HepG2 (cell line): ENCODE results near the gene IHH. TPM values are rescaled to one million over a fixed set of nuclear protein-coding genes. Genes with fewer than 3 reads are reported as not detected.

Source experiments
- ATAC-seq: fragments of 200-7000 bp; cut with Tn5 transposase; 3 replicates; pipeline ENCODE4 v1.9.1; 2020; ENCODE audit warnings: mild to moderate bottlenecking, moderate library complexity
- BruUV-seq: library from RNA; stranded (reverse); fragments of 400-500 nt; replicated peaks from 2 replicates; lab custom pipeline; 2021; lab: Mats Ljungman, UMichigan
- CTCF ChIA-PET: fragments of 300-600 bp; formaldehyde crosslinking; extraction: SDS; loops from one replicate; lab custom pipeline; 2021; ENCODE audit warnings: low total read pairs, inconsistent platforms, low intra/inter-chr PET ratio; lab: Yijun Ruan, JAX
- POLR2A ChIA-PET: fragments of 350-600 bp; sonication (Branson Sonifier 250); formaldehyde crosslinking; loops from one replicate; lab custom pipeline; 2020; ENCODE audit warnings: antibody characterized with exemption, inconsistent platforms; lab: Yijun Ruan, JAX
- DNase-seq: peaks from one replicate; pipeline ENCODE4 v3.0.0-alpha.2; 2015; ENCODE audit warnings: low spot score
- FAIRE-seq: peaks from 3 replicates; lab custom pipeline; 2011; peaks lifted over from hg19 to GRCh38; lab: Jason Lieb, UNC
- H2AFZ ChIP-seq: one replicate; pipeline ENCODE4 v1.6.1; 2011; ENCODE audit warnings: low read length, inconsistent platforms
- H3K27ac ChIP-seq: fragments of 300-600 bp; 3 replicates; pipeline ENCODE4 v1.8.0; 2011; ENCODE audit warnings: mixed run types, mild to moderate bottlenecking, mixed read lengths, low read length, inconsistent platforms; ENCODE audit not compliant: insufficient read depth; ENCODE audit errors: extremely low read length
- H3K27me3 ChIP-seq, 2 experiments: fragments of 200-600 bp in 1 of 2; 2 replicates in 1 of 2; 3 replicates in 1 of 2; pipeline versions ENCODE4 v1.6.0 to v1.8.0; 2011; ENCODE audit warnings: low read length in 2 of 2, mild to moderate bottlenecking in 2 of 2, moderate library complexity in 2 of 2, inconsistent platforms in 1 of 2; ENCODE audit not compliant: insufficient read depth in 2 of 2, control insufficient read depth in 1 of 2
- H3K36me3 ChIP-seq, 2 experiments: fragments of 200-600 bp in 1 of 2; replicated peaks in 1 of 2; 2 replicates in 1 of 2; 3 replicates in 1 of 2; pipeline versions ENCODE4 v1.5.1 to v1.8.0; 2011; ENCODE audit warnings: low read length in 2 of 2, inconsistent platforms in 1 of 2; ENCODE audit not compliant: insufficient read depth in 2 of 2, control insufficient read depth in 1 of 2
- H3K4me1 ChIP-seq: 2 replicates; pipeline ENCODE4 v1.5.1; 2012; ENCODE audit warnings: low read length, inconsistent platforms; ENCODE audit not compliant: insufficient read depth
- H3K4me2 ChIP-seq: 2 replicates; pipeline ENCODE4 v1.6.0; 2011; ENCODE audit warnings: low read depth, low read length, inconsistent platforms
- H3K4me3 ChIP-seq, 3 experiments: fragments of 200-600 bp in 1 of 3; sonication (generic), shearing (Covaris generic) in 1 of 3; replicated peaks in 1 of 3; 2 replicates each; pipeline ENCODE4 v1.5.1; 2011 to 2016; ENCODE audit warnings: low read length in 3 of 3, inconsistent platforms in 2 of 3, low read depth in 2 of 3, mild to moderate bottlenecking in 2 of 3, control low read depth in 1 of 3, mixed read lengths in 1 of 3; ENCODE audit not compliant: insufficient read depth in 1 of 3
- H3K79me2 ChIP-seq: one replicate; pipeline ENCODE4 v1.6.1; 2011; ENCODE audit warnings: low read length, inconsistent platforms; ENCODE audit not compliant: insufficient read depth
- H3K9ac ChIP-seq: 2 replicates; pipeline ENCODE4 v1.6.0; 2011; ENCODE audit warnings: mild to moderate bottlenecking, low read depth, low read length, inconsistent platforms; ENCODE audit not compliant: insufficient read depth
- H3K9me3 ChIP-seq: 2 replicates; pipeline ENCODE4 v1.5.1; 2012; ENCODE audit warnings: mild to moderate bottlenecking, low read length
- H4K20me1 ChIP-seq: 2 replicates; pipeline ENCODE4 v1.6.0; 2011; ENCODE audit warnings: inconsistent platforms, mild to moderate bottlenecking, low read length, moderate library complexity; ENCODE audit not compliant: insufficient read depth
- ESRRA ChIP-seq: sonication (generic); formaldehyde crosslinking; IDR thresholded peaks from 2 replicates; pipeline ENCODE4 v1.5.1; 2020; ENCODE audit warnings: mild to moderate bottlenecking, low read depth, missing genetic modification reagents
- JDP2 ChIP-seq: sonication (generic); formaldehyde crosslinking; IDR thresholded peaks from 2 replicates; pipeline ENCODE4 v1.8.1; 2022; ENCODE audit warnings: missing genetic modification reagents, borderline replicate concordance
- NR2F6 ChIP-seq, 2 experiments: IDR thresholded peaks; 2 replicates each; pipeline ENCODE4 v1.6.1; 2016; ENCODE audit warnings: antibody characterized with exemption in 1 of 2, mild to moderate bottlenecking in 1 of 2
- RBFOX2 ChIP-seq: fragments of 200-400 bp; formaldehyde crosslinking; IDR thresholded peaks from 2 replicates; pipeline ENCODE4 v1.6.1; 2017; ENCODE audit warnings: low read depth, mild to moderate bottlenecking, low read length
- ZNF740 ChIP-seq: sonication (generic); formaldehyde crosslinking; IDR thresholded peaks from 2 replicates; pipeline ENCODE4 v1.4.0; 2020; ENCODE audit warnings: missing genetic modification reagents
- WGBS: methylation state at CpG from one replicate; pipeline ENCODE4 v1.1.6; 2017; ENCODE audit warnings: low lambda C conversion rate; 5-methylcytosine and 5-hydroxymethylcytosine counted together
- in situ Hi-C: cut with HindIII; loops from 2 replicates; pipeline ENCODE4 v1.10.0; 2017; ENCODE audit warnings: low pct_unique_long_range_greater_than_20kb; ENCODE audit not compliant: extremely low pct_ligation_motif_present
- intact Hi-C: fragments of 100-400 bp; cut with micrococcal nuclease; formaldehyde crosslinking; loops from one replicate; pipeline ENCODE4 v1.10.0; 2022; ENCODE audit not compliant: unreplicated experiment
- polyA plus RNA-seq, 8 experiments: library from polyadenylated mRNA; depleted of rRNA in 3 of 8; stranded (reverse) in 7 of 8; unstranded in 1 of 8; fragments of >200 nt; fragmentation: Illumina TruSeq in 4 of 8; extraction: Trizol in 4 of 8; gene quantifications; 2 replicates each; pipeline versions ENCODE4 v1.2.1 to v1.2.3, GENCODE V29; 2011 to 2016; ENCODE audit warnings: low read depth in 4 of 8, missing spikeins in 1 of 8, mixed read lengths in 1 of 8; ENCODE audit not compliant: insufficient read depth in 1 of 8
- total RNA-seq, 5 experiments: library from RNA; depleted of rRNA; stranded (reverse); fragments of >200 nt; fragmentation: Illumina TruSeq; extraction: Trizol; gene quantifications; 2 replicates each; pipeline ENCODE4 v1.2.3, GENCODE V29; 2016; ENCODE audit warnings: low read depth in 1 of 5
- TF ChIP-seq, protein P1 (sequence below): sonication (generic); formaldehyde crosslinking; IDR thresholded peaks from 2 replicates; pipeline ENCODE4 v1.8.1; 2023; ENCODE audit warnings: mild to moderate bottlenecking, missing genetic modification reagents
- TF ChIP-seq, protein P2 (sequence below): sonication (generic); formaldehyde crosslinking; IDR thresholded peaks from 2 replicates; pipeline ENCODE4 v1.8.0; 2022; ENCODE audit warnings: missing genetic modification reagents, mild to moderate bottlenecking, moderate library complexity, borderline replicate concordance
- TF ChIP-seq, protein P3 (sequence below): sonication (generic); formaldehyde crosslinking; IDR thresholded peaks from 2 replicates; pipeline ENCODE4 v1.8.1; 2023; ENCODE audit warnings: mild to moderate bottlenecking, inconsistent platforms, moderate library complexity, missing genetic modification reagents, borderline replicate concordance

IHH gene
- total and polyA plus RNA-seq, 2 of the 13 experiments (the other 11 are each of a cell fraction or from before 2014, with no cell fraction given), result 0.42 TPM; not detected in 1

DNA sequence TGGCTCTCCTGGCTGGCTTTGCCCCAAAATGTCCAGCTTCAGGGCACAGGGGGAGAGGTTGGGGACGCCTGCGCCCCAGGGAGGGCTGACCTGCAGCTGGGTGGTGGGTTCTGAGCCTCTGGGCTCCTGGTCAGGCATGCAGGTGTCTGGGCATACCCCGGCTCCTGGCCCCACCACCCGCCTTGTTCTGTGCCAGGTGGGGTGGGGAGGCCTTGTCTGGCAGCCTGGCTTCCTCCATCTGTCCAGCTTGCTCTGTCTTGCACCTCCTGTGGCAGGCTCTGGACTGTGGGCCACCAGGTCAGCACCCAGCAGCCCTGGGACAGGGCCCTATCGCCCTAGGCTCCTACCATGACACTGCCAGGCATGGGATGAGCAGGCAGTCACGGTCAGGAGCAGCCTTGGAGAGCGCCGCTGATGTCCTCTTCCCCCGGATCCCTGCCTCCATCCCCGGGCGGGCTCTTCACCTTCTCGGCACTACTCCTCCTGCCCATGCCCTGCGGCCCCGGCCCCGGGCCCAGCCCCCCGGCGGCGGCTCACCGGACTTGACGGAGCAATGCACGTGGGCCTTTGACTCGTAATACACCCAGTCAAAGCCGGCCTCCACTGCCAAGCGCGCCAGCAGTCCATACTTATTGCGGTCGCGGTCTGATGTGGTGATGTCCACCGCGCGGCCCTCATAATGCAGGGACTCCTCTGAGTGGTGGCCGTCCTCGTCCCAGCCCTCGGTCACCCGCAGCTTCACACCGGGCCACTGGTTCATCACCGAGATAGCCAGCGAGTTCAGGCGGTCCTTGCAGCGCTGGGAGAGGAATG lies 3.6 kb downstream of the IHH start:
- in situ Hi-C loops (loop anchor here (5.0 kb wide), 2 partner anchors 60 to 100 kb away; no protein-coding TSS in a partner anchor), intact Hi-C loops (loop anchor here (5.0 kb wide), 1 partner anchor 240 kb away; no protein-coding TSS in a partner anchor)
- no peak for FAIRE-seq
- no peak overlapping the region for H2AFZ ChIP-seq
- POLR2A ChIA-PET, result no interaction called here
- CTCF ChIA-PET, result interaction anchor here (0.6 to 4.3 kb wide), 9 partner anchors 16 to 242 kb away, joined by 3 to 82 read pairs (median 5); partner anchors contain the start of gene NHEJ1
- H3K79me2 ChIP-seq, result no peaks in the 10 kb centered on the region
- no peak overlapping the region for H3K4me3 ChIP-seq
- H3K36me3 ChIP-seq, result no peaks in the 10 kb centered on the region
- TF ChIP-seq NR2F6 (IDR thresholded peaks at IDR 0.05), result no peak
- no peak for TF ChIP-seq NR2F6 (CRISPR knock-in tag; IDR thresholded peaks at IDR 0.05)
- TF ChIP-seq JDP2 (CRISPR knock-in tag), result no peak
- TF ChIP-seq RBFOX2, result peak; percentile 28; the same call in 1 of the 2 replicates
- no peak overlapping the region for H3K4me2 ChIP-seq
- H3K9me3 ChIP-seq, result no peaks in the 10 kb centered on the region
- H4K20me1 ChIP-seq, result peaks cover 10% of the 10 kb centered on the region; the same call in 1 of the 2 replicates
- H3K27ac ChIP-seq, result no peak overlapping the region
- H3K27me3 ChIP-seq, result peaks cover 14 to 33% of the 10 kb centered on the region in 2 experiments; a peak in 4 of 5 replicates
- 86% methylated on average over 36 of the region's 40 CpGs for WGBS
- no peak for ATAC-seq
- no TSS peak for BruUV-seq
- DNase-seq, result no peak
- H3K9ac ChIP-seq, result no peak overlapping the region
- H3K4me1 ChIP-seq, result peaks cover 23% of the 10 kb centered on the region

DNA sequence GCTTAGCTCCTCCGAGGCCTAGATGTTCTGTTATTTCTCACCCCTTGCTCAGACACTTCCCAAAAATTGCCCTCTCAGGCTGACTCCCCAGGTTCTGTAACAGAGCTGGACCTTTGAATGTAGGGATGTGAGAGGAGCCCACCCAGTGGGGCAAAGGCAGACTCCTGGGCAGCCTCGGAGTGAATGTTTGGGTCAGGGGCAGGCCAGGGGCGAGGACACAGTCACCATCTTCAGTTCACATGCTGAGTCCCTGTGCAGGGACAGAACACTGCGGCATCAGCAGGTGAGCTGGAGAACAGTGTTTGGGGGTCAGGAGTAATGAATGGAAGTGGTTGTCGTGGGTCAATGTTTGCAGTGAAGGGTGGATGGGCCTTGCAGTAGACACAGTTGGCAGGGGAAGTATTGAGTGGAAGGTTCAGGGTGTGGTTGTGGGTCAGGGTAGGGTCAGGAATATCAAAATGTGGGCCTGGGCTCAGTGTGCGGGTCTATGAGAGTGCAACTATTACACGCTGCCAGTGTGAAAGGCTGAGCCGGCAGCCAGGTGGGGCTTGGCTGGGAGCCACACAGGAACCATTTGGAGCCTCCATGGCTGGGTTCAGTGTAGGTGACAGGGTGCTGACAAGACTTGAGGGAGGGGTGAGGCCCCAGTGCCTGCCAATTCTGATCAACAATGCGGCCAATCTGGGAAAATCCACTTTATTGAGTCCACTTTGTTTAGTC lies 4.4 kb downstream of the IHH start:
- no peak for DNase-seq
- Histone ChIP-seq H3K4me3 (no peak overlapping the region), H3K9me3 (no peaks in the 10 kb centered on the region), H3K27ac (no peak overlapping the region), H3K27me3 (peaks cover 14 to 25% of the 10 kb centered on the region in 2 experiments; a peak in 4 of 5 replicates), H2AFZ (no peak overlapping the region), H3K79me2 (no peaks in the 10 kb centered on the region), H3K9ac (no peak overlapping the region), H3K4me1 (peaks cover 23% of the 10 kb centered on the region), H4K20me1 (peaks cover 10% of the 10 kb centered on the region; the same call in 1 of the 2 replicates), H3K4me2 (no peak overlapping the region), H3K36me3 (no peaks in the 10 kb centered on the region)
- WGBS, result 70% methylated on average over 9 of the region's 9 CpGs
- ChIA-PET CTCF (interaction anchor here (3.7 to 4.3 kb wide), 2 partner anchors 62 to 98 kb away, joined by 56 to 82 read pairs; no protein-coding TSS in a partner anchor), POLR2A (no interaction called here)
- ATAC-seq, result no peak
- intact Hi-C loops, result loop anchor here (5.0 kb wide), 1 partner anchor 241 kb away; no protein-coding TSS in a partner anchor
- in situ Hi-C loops, result loop anchor here (5.0 kb wide), 2 partner anchors 61 to 101 kb away; no protein-coding TSS in a partner anchor
- FAIRE-seq, result no peak
- no TSS peak for BruUV-seq
- TF ChIP-seq ESRRA (CRISPR knock-in tag) (no peak), ZNF740 (CRISPR knock-in tag) (no peak)
- TF ChIP-seq, protein P1, sequence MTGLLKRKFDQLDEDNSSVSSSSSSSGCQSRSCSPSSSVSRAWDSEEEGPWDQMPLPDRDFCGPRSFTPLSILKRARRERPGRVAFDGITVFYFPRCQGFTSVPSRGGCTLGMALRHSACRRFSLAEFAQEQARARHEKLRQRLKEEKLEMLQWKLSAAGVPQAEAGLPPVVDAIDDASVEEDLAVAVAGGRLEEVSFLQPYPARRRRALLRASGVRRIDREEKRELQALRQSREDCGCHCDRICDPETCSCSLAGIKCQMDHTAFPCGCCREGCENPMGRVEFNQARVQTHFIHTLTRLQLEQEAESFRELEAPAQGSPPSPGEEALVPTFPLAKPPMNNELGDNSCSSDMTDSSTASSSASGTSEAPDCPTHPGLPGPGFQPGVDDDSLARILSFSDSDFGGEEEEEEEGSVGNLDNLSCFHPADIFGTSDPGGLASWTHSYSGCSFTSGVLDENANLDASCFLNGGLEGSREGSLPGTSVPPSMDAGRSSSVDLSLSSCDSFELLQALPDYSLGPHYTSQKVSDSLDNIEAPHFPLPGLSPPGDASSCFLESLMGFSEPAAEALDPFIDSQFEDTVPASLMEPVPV (CRISPR knock-in tag), result no peak
- TF ChIP-seq, protein P2, sequence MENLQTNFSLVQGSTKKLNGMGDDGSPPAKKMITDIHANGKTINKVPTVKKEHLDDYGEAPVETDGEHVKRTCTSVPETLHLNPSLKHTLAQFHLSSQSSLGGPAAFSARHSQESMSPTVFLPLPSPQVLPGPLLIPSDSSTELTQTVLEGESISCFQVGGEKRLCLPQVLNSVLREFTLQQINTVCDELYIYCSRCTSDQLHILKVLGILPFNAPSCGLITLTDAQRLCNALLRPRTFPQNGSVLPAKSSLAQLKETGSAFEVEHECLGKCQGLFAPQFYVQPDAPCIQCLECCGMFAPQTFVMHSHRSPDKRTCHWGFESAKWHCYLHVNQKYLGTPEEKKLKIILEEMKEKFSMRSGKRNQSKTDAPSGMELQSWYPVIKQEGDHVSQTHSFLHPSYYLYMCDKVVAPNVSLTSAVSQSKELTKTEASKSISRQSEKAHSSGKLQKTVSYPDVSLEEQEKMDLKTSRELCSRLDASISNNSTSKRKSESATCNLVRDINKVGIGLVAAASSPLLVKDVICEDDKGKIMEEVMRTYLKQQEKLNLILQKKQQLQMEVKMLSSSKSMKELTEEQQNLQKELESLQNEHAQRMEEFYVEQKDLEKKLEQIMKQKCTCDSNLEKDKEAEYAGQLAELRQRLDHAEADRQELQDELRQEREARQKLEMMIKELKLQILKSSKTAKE (CRISPR knock-in tag), result no peak
- TF ChIP-seq, protein P3, sequence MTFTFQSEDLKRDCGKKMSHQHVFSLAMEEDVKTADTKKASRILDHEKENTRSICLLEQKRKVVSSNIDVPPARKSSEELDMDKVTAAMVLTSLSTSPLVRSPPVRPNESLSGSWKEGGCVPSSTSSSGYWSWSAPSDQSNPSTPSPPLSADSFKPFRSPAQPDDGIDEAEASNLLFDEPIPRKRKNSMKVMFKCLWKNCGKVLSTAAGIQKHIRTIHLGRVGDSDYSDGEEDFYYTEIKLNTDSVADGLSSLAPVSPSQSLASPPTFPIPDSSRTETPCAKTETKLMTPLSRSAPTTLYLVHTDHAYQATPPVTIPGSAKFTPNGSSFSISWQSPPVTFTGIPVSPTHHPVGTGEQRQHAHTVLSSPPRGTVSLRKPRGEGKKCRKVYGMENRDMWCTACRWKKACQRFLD (CRISPR knock-in tag), result no peak
